ENCODE measurements around the gene KIF26B. TPM values are rescaled to one million over a fixed set of nuclear protein-coding genes. Genes with fewer than 3 reads are reported as not detected.

KIF26B gene
- polyA plus RNA-seq (2011; rRNA removed) (0.01 and 0.03 TPM in 2 replicates), polyA plus RNA-seq (2017; fragmentation: RNase III; extraction: RNeasy Plus Mini Kit Qiagen cat#74134 plus additional on column Dnase treatment) (0.01 to 0.04 TPM (median 0.04 TPM) in 3 replicates), polyA minus RNA-seq (2011; rRNA and poly(A)+ RNA removed) (0.08 and 0.19 TPM in 2 replicates)
- under 0.01 and 0.03 TPM in 2 replicates for polyA plus RNA-seq (2012; cell fraction: cytosol; rRNA removed)
- 0.02 TPM in 2 replicates for polyA plus RNA-seq (2012; cell fraction: nucleus; rRNA removed)

GRCh38 chr1:245154429-245155271, at the start of gene KIF26B:
KIF26B (plus strand) TSS chr1:245154985; CDS start chr1:245155425, 440 bp downstream.
- no peak for TF ChIP-seq RAD21 (conservative IDR thresholded peaks at IDR 0.05 in 1 of 2, IDR thresholded peaks at IDR 0.05 in 1 of 2)
- TF ChIP-seq FOSL2 (IDR thresholded peaks at IDR 0.05) = no peak
- no peak for TF ChIP-seq FOSL2 (CRISPR knock-in tag; IDR thresholded peaks at IDR 0.05)
- TF ChIP-seq RNF2 (IDR thresholded peaks at IDR 0.05; ENCODE audit: borderline replicate concordance, low read depth) = peak; percentile 48; the same call in 1 of the 2 replicates
- no peak for TF ChIP-seq NPAS2 (CRISPR knock-in tag; IDR thresholded peaks at IDR 0.05; ENCODE audit: borderline replicate concordance)
- TF ChIP-seq MAX (IDR thresholded peaks at IDR 0.05) = 0 out of 2 replicates have a peak, but pooled peaks have one; percentile 4
- TF ChIP-seq, protein P1, sequence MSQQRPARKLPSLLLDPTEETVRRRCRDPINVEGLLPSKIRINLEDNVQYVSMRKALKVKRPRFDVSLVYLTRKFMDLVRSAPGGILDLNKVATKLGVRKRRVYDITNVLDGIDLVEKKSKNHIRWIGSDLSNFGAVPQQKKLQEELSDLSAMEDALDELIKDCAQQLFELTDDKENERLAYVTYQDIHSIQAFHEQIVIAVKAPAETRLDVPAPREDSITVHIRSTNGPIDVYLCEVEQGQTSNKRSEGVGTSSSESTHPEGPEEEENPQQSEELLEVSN (IDR thresholded peaks at IDR 0.05; ENCODE audit: borderline replicate concordance, low read depth) = peak; percentile 55; the same call in 1 of the 2 replicates
- no peak for TF ChIP-seq FOXS1 (CRISPR knock-in tag; IDR thresholded peaks at IDR 0.05)
- no peak for TF ChIP-seq KDM1A (IDR thresholded peaks at IDR 0.05; ENCODE audit: low read depth)
- ATAC-seq (peak; percentile 24 to 35), DNase-seq (ENCODE audit: low read depth in 1 of 2, low spot score in 1 of 2) (peak; percentile 58 to 62), FAIRE-seq (no peak)
- Histone ChIP-seq H3K4me1 (peaks cover 8% of the 10 kb centered on the region; the same call in 1 of the 3 replicates), H3K4me2 (peak within 1 kb of the TSS; percentile 99), H3K27ac (peak within 1 kb of the TSS; percentile 35 to 72; a peak in 5 of 6 replicates), H3K4me3 (peak within 1 kb of the TSS; percentile 64), H3K9me3 (peaks cover 12% of the 10 kb centered on the region)
- 0% methylated on average over 23 of the region's 83 CpGs for WGBS (ENCODE audit: missing lambda C conversion rate)
- ChIA-PET POLR2A (no interaction called here), CTCF (interaction anchor here (1.3 to 5.8 kb wide), 7 partner anchors 12 to 1379 kb away, joined by 4 to 46 read pairs (median 15); no protein-coding TSS in a partner anchor)

DNA sequence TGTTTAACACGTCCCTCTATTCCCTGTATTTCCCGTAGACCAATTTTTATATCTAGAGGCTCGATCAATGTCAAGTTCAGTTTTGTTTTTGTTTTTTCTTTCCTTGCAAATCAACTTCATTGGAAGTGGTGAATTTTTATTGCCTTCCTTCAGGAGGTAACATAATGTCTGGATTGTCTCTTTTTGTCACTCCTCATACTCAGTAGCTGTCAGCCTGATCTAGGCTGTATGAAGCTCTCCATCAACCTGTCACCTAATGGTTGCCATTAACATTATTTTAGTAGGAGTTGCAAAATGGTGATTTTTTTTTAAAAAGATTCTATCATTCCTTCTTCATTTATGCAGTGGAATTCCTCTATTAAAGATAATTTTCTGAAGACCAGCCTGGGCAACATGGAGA, 49.7 kb upstream of the KIF26B start:
- FAIRE-seq = no peak
- no peak for ATAC-seq
- 86% methylated on average over 3 of the region's 3 CpGs for WGBS (ENCODE audit: missing lambda C conversion rate)

More for the DNA sequence above, 49.7 kb upstream of the KIF26B start:
- POLR2A ChIA-PET = no interaction called here
- CTCF ChIA-PET = no interaction called here
- DNase-seq (ENCODE audit: low read depth in 1 of 2, low spot score in 1 of 2) = no peak
- Histone ChIP-seq H3K9me3 (no peaks in the 10 kb centered on the region), H3K27ac (no peak overlapping the region), H3K4me2 (no peak overlapping the region), H3K4me3 (no peak overlapping the region), H3K4me1 (no peaks in the 10 kb centered on the region)
- TF ChIP-seq RFX5 (IDR thresholded peaks at IDR 0.05) (no peak), TP53 (CRISPR knock-in tag; IDR thresholded peaks at IDR 0.05) (no peak), CHD4 (IDR thresholded peaks at IDR 0.05; ENCODE audit: borderline replicate concordance) (no peak), NR3C1 (IDR thresholded peaks at IDR 0.05) (no peak), MYC (IDR thresholded peaks at IDR 0.05; ENCODE audit: borderline replicate concordance, low read length) (no peak), CBX8 (IDR thresholded peaks at IDR 0.05) (no peak), POLR2AphosphoS2 (conservative IDR thresholded peaks at IDR 0.05; ENCODE audit: low read length) (no peak), RAD21 (conservative IDR thresholded peaks at IDR 0.05 in 1 of 2, IDR thresholded peaks at IDR 0.05 in 1 of 2) (no peak), HOXB13 (CRISPR knock-in tag; IDR thresholded peaks at IDR 0.05; ENCODE audit: low read depth) (no peak), ELK1 (IDR thresholded peaks at IDR 0.05; ENCODE audit: low read depth, low read length) (no peak), KDM5A (IDR thresholded peaks at IDR 0.05) (no peak), EP300 (IDR thresholded peaks at IDR 0.05) (no peak), CBX2 (IDR thresholded peaks at IDR 0.05; ENCODE audit: borderline replicate concordance, low read depth) (no peak)
- TF ChIP-seq, protein P2, sequence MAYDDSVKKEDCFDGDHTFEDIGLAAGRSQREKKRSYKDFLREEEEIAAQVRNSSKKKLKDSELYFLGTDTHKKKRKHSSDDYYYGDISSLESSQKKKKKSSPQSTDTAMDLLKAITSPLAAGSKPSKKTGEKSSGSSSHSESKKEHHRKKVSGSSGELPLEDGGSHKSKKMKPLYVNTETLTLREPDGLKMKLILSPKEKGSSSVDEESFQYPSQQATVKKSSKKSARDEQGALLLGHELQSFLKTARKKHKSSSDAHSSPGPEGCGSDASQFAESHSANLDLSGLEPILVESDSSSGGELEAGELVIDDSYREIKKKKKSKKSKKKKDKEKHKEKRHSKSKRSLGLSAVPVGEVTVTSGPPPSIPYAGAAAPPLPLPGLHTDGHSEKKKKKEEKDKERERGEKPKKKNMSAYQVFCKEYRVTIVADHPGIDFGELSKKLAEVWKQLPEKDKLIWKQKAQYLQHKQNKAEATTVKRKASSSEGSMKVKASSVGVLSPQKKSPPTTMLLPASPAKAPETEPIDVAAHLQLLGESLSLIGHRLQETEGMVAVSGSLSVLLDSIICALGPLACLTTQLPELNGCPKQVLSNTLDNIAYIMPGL (CRISPR knock-in tag; IDR thresholded peaks at IDR 0.05; ENCODE audit: borderline replicate concordance) = no peak
- TF ChIP-seq, protein P3, sequence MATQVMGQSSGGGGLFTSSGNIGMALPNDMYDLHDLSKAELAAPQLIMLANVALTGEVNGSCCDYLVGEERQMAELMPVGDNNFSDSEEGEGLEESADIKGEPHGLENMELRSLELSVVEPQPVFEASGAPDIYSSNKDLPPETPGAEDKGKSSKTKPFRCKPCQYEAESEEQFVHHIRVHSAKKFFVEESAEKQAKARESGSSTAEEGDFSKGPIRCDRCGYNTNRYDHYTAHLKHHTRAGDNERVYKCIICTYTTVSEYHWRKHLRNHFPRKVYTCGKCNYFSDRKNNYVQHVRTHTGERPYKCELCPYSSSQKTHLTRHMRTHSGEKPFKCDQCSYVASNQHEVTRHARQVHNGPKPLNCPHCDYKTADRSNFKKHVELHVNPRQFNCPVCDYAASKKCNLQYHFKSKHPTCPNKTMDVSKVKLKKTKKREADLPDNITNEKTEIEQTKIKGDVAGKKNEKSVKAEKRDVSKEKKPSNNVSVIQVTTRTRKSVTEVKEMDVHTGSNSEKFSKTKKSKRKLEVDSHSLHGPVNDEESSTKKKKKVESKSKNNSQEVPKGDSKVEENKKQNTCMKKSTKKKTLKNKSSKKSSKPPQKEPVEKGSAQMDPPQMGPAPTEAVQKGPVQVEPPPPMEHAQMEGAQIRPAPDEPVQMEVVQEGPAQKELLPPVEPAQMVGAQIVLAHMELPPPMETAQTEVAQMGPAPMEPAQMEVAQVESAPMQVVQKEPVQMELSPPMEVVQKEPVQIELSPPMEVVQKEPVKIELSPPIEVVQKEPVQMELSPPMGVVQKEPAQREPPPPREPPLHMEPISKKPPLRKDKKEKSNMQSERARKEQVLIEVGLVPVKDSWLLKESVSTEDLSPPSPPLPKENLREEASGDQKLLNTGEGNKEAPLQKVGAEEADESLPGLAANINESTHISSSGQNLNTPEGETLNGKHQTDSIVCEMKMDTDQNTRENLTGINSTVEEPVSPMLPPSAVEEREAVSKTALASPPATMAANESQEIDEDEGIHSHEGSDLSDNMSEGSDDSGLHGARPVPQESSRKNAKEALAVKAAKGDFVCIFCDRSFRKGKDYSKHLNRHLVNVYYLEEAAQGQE (IDR thresholded peaks at IDR 0.05) = no peak

Measured in A549 (cell line).